ENCODE results near the gene VTI1B. TPM values are rescaled to one million over a fixed set of nuclear protein-coding genes. Genes with fewer than 3 reads are reported as not detected.

Gene VTI1B
- total and polyA plus RNA-seq, 12 donors: 52.2 to 108 (median 82.2) TPM

DNA sequence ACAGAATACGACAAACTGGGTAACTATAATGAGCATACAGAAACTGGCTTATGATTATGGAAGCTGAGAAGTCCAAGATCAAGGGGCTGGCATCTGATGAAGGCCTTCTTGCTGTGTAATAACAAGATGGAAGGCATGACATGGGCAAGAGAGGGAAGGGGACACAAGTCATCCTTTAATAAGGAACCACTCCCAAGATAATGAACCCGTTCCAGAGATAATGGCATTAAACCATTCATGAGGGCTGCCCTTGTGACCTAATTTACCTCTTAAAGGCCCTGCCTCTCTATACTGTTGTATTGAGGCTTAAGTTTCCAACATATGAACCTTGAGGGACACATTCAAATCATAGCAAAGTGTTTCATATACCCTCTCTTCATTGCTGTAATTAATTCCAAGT, 4.6 kb upstream of the VTI1B start:
- no peak overlapping the region for H3K4me3 ChIP-seq

GRCh38 chr14:67675219-67675582, 769 bp upstream of the VTI1B start:
- TF ChIP-seq CTCF (IDR thresholded peaks at IDR 0.05) (no peak), POLR2A (IDR thresholded peaks at IDR 0.05) (no peak)
- Histone ChIP-seq H3K4me1 (replicated peaks in 1 of 2) (peaks cover 16 to 43% of the 10 kb centered on the region in 2 donors), H3K27ac (peak overlapping the region in 4 of 5 donors; percentile 95 to 98 (median 98)), H3K36me3 (replicated peaks in 1 of 2) (peaks cover 0 to 16% of the 10 kb centered on the region in 2 donors), H3K9me3 (replicated peaks in 1 of 3) (no peaks in the 10 kb centered on the region), H3K27me3 (no peaks in the 10 kb centered on the region), H3K4me3 (peak overlapping the region; percentile 69 to 92 (median 80))
- intact Hi-C loops (cut with DNase I): no loop called here
- DNase-seq: no peak
- 26 to 68% (median 35%) methylated on average over 5 to 16 of the region's 16 CpGs for WGBS, 4 donors

More for the DNA sequence above, 4.6 kb upstream of the VTI1B start:
- TF ChIP-seq CTCF (IDR thresholded peaks at IDR 0.05) (no peak), POLR2A (IDR thresholded peaks at IDR 0.05) (no peak)
- H3K4me1 ChIP-seq (replicated peaks in 1 of 2): peaks cover 0 to 16% of the 10 kb centered on the region in 2 donors
- no peaks in the 10 kb centered on the region for H3K27me3 ChIP-seq
- H3K27ac ChIP-seq: no peak overlapping the region
- no peaks in the 10 kb centered on the region for H3K9me3 ChIP-seq (replicated peaks in 1 of 3)
- peaks cover 0 to 25% of the 10 kb centered on the region in 2 donors for H3K36me3 ChIP-seq (replicated peaks in 1 of 2)
- 69 to 93% (median 79%) methylated on average over 2 of the region's 2 CpGs for WGBS, 4 donors
- DNase-seq: no peak
- intact Hi-C loops (cut with DNase I): no loop called here

DNA sequence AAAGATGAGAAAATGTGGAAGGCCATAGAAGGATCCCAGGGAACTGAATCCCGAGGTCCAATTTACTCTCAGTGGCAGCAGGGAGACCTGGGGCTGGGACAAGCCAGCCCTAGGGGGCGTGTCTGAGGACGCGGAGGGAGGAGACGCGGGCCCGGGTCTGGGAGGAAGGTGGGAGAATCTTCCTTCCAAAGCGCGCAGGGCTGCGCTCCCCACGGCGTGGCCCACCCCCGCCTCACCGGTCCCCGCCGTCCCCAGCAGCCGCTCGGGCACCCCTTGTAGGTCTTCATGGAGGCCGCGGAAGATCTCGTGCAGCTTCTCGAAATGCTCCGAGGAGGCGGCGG, 323 bp downstream of the VTI1B start:
- peak; percentile 68 to 81 (median 77) for DNase-seq
- no peaks in the 10 kb centered on the region for H3K9me3 ChIP-seq (replicated peaks in 1 of 3)
- H3K4me1 ChIP-seq (replicated peaks in 1 of 2): peaks cover 16 to 43% of the 10 kb centered on the region in 2 donors
- H3K4me3 ChIP-seq: peak overlapping the region; percentile 69 to 92 (median 80)
- 0 to 1% (median 1%) methylated on average over 9 to 25 of the region's 25 CpGs for WGBS, 4 donors
- peak overlapping the region; percentile 89 to 98 (median 97) for H3K27ac ChIP-seq
- intact Hi-C loops (cut with DNase I): loop anchor here in 1 of 2 donors (5.0 kb wide), 1 partner anchor 57 kb away; the partner anchor contains the start of gene ARG2
- no peaks in the 10 kb centered on the region for H3K27me3 ChIP-seq
- H3K36me3 ChIP-seq (replicated peaks in 1 of 2): peaks cover 0 to 15% of the 10 kb centered on the region in 2 donors
- peak in 3 of 6 experiments; percentile 19 to 36 (median 23) for TF ChIP-seq CTCF (IDR thresholded peaks at IDR 0.05)
- TF ChIP-seq POLR2A (IDR thresholded peaks at IDR 0.05): no peak

DNA sequence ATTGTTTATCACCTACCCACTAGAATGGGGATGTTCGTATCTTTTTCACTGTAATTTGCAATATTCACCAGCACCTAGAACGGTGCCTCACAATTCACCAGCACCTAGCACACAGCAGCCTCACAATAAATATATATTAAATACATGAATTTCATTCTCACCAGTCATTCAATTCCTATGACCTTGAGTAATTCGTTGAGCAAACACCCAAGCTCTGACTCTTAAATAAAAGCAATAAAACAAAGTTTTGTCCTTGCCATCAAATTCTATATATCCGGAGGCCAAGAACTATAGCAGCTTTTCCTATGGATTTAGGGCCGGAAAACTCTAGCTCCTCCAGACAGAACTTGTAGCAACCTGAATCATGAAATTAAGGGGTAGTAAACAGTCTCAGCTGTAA, 981 bp downstream of the VTI1B start:
- peak overlapping the region in 1 of 5 donors; percentile 98 for H3K27ac ChIP-seq
- intact Hi-C loops (cut with DNase I): loop anchor here in 1 of 2 donors (5.0 kb wide), 1 partner anchor 56 kb away; the partner anchor contains the start of gene ARG2
- DNase-seq: no peak

More for the DNA sequence above, 981 bp downstream of the VTI1B start:
- no peaks in the 10 kb centered on the region for H3K27me3 ChIP-seq
- H3K9me3 ChIP-seq (replicated peaks in 1 of 3): no peaks in the 10 kb centered on the region
- TF ChIP-seq POLR2A (IDR thresholded peaks at IDR 0.05) (no peak), CTCF (IDR thresholded peaks at IDR 0.05) (no peak)
- peaks cover 0 to 9% of the 10 kb centered on the region in 2 donors for H3K36me3 ChIP-seq (replicated peaks in 1 of 2)
- peaks cover 16 to 43% of the 10 kb centered on the region in 2 donors for H3K4me1 ChIP-seq (replicated peaks in 1 of 2)
- WGBS, 4 donors: 32 to 42% (median 37%) methylated on average over 5 of the region's 5 CpGs
- peak overlapping the region in 3 of 4 donors; percentile 80 to 92 (median 81) for H3K4me3 ChIP-seq
